Panc1 (cell line): ENCODE data around the gene SLC34A3. TPM values are rescaled to one million over a fixed set of nuclear protein-coding genes. Genes with fewer than 3 reads are reported as not detected.

Experiments
- ATAC-seq: fragments of 200-7000 bp; cut with Tn5 transposase; 2 replicates; pipeline ENCODE4 v1.9.1; 2020; ENCODE audit warnings: mild to moderate bottlenecking, moderate library complexity
- Bru-seq: library from RNA; stranded (reverse); fragments of 400-500 nt; gene quantifications from one replicate; lab custom pipeline; 2021; lab: Mats Ljungman, UMichigan
- BruChase-seq, 2 experiments: library from RNA; stranded (reverse); fragments of 400-500 nt; gene quantifications; one replicate each; lab custom pipeline; 2021; lab: Mats Ljungman, UMichigan
- BruUV-seq: library from RNA; stranded (reverse); fragments of 400-500 nt; replicated peaks from 2 replicates; lab custom pipeline; 2021; lab: Mats Ljungman, UMichigan
- CTCF ChIA-PET: fragments of 300-600 bp; sonication (Branson Sonifier 250); formaldehyde crosslinking; loops from one replicate; lab custom pipeline; 2022; ENCODE audit warnings: antibody characterized with exemption; lab: Charles Lee
- POLR2A ChIA-PET: fragments of 300-600 bp; sonication (Branson Sonifier 250); formaldehyde crosslinking; loops from one replicate; lab custom pipeline; 2022; ENCODE audit warnings: antibody characterized with exemption; lab: Charles Lee
- DNase-seq: peaks from one replicate; pipeline ENCODE4 v3.0.0-alpha.2; 2010; ENCODE audit warnings: low read depth, low spot score
- H3K27ac ChIP-seq: 2 replicates; pipeline ENCODE4 v1.5.1; 2011; ENCODE audit warnings: mild to moderate bottlenecking, low read length, inconsistent platforms
- H3K27me3 ChIP-seq: fragments of 200-500 bp; sonication (Bioruptor generic); 2 replicates; pipeline ENCODE4 v1.6.0; 2014; ENCODE audit warnings: low read length, inconsistent platforms; ENCODE audit not compliant: control insufficient read depth, insufficient read depth
- H3K36me3 ChIP-seq: fragments of 200-500 bp; sonication (Bioruptor generic); 2 replicates; pipeline ENCODE4 v1.5.1; 2014; ENCODE audit warnings: inconsistent platforms, mild to moderate bottlenecking, low read length, moderate library complexity; ENCODE audit not compliant: control insufficient read depth, insufficient read depth
- H3K4me1 ChIP-seq: 2 replicates; pipeline ENCODE4 v1.5.1; 2011; ENCODE audit warnings: inconsistent platforms, mild to moderate bottlenecking, low read length, moderate library complexity; ENCODE audit not compliant: control insufficient read depth, insufficient read depth
- H3K4me3 ChIP-seq, 2 experiments: 2 replicates each; pipeline ENCODE4 v1.5.1; 2011 to 2012; ENCODE audit warnings: low read depth in 2 of 2, low read length in 2 of 2, mild to moderate bottlenecking in 2 of 2, inconsistent platforms in 1 of 2, moderate library complexity in 1 of 2
- H3K9me3 ChIP-seq: fragments of 200-500 bp; sonication (Bioruptor generic); 2 replicates; pipeline ENCODE4 v1.5.1; 2014; ENCODE audit warnings: low read depth, mild to moderate bottlenecking, inconsistent platforms, low read length, moderate library complexity; ENCODE audit not compliant: control insufficient read depth, insufficient read depth
- CTCF ChIP-seq: fragments of 450-650 bp; IDR thresholded peaks from 2 replicates; pipeline ENCODE4 v1.5.1; 2017; ENCODE audit warnings: mild to moderate bottlenecking
- POLR2AphosphoS5 ChIP-seq: IDR thresholded peaks from 2 replicates; pipeline ENCODE4 v1.6.1; 2012; ENCODE audit warnings: mild to moderate bottlenecking, low read depth, low read length, moderate library complexity
- REST ChIP-seq, 2 experiments: IDR thresholded peaks; 2 replicates each; pipeline ENCODE4 v1.6.1; 2011 to 2012; ENCODE audit warnings: low read depth in 2 of 2, control low read depth in 1 of 2, low read length in 1 of 2, mild to moderate bottlenecking in 1 of 2, moderate library complexity in 1 of 2; ENCODE audit not compliant: insufficient read depth in 1 of 2
- SIN3A ChIP-seq: IDR thresholded peaks from 2 replicates; pipeline ENCODE4 v1.6.1; 2012; ENCODE audit warnings: low read depth, mild to moderate bottlenecking, low read length, moderate library complexity, borderline replicate concordance; ENCODE audit not compliant: insufficient read depth
- TCF7L2 ChIP-seq: IDR thresholded peaks from 2 replicates; pipeline ENCODE4 v1.6.1; 2011; ENCODE audit warnings: mild to moderate bottlenecking, low read depth, low read length, inconsistent platforms
- in situ Hi-C: cut with HindIII; loops from 2 replicates; pipeline ENCODE4 v1.10.0; 2016; ENCODE audit warnings: low sequenced_read_pairs, low pct_unique_long_range_greater_than_20kb
- intact Hi-C: fragments of 100-400 bp; cut with micrococcal nuclease; formaldehyde crosslinking; loops from one replicate; pipeline ENCODE4 v1.10.0; 2022; ENCODE audit not compliant: unreplicated experiment
- long read RNA-seq: library from polyadenylated mRNA; unstranded; transcript quantifications from one replicate; pipeline ENCODE4 v2.0.0, GENCODE V29; 2021; ENCODE audit not compliant: unreplicated experiment
- polyA plus RNA-seq: library from polyadenylated mRNA; unstranded; fragments of >200 nt; gene quantifications from one replicate; pipeline ENCODE4 v1.2.1, GENCODE V29; 2012; ENCODE audit warnings: missing spikeins; ENCODE audit not compliant: insufficient read length
- total RNA-seq: library from RNA; stranded (reverse); gene quantifications from one replicate; pipeline ENCODE4 v1.2.1, GENCODE V29; 2021; ENCODE audit not compliant: unreplicated experiment

Gene SLC34A3
- total RNA-seq, result not detected
- polyA plus RNA-seq, result 0.78 TPM
- Bru-seq, nascent RNA, result not detected
- BruChase-seq, experiment 1, labeled RNA remaining after a 2-hour chase, result percentile 18 among the genes with signal in this experiment
- percentile 12 among the genes with signal in this experiment for BruChase-seq, experiment 2, labeled RNA remaining after a 6-hour chase
- long read RNA-seq, partial matches to known transcripts, result 0 of 35 reads
- long read RNA-seq, other reads (novel, unspliced or antisense), result 35 of 35 reads

- no peak for TF ChIP-seq TCF7L2
- TF ChIP-seq CTCF, result no peak
- TF ChIP-seq SIN3A, result no peak
- no peak for TF ChIP-seq POLR2AphosphoS5
- no peak for TF ChIP-seq REST (IDR thresholded peaks at IDR 0.05; ENCODE audit: insufficient read depth in 1 of 2, low read depth in 2 of 2, low read length in 1 of 2)
- no TSS peak for BruUV-seq
- no peak within 1 kb of the TSS for H3K27ac ChIP-seq
- H3K36me3 ChIP-seq, result no peaks in the 10 kb centered on the region
- H3K4me1 ChIP-seq, result peaks cover 4% of the 10 kb centered on the region
- POLR2A ChIA-PET, result no interaction called here
- in situ Hi-C loops (no loop called here), intact Hi-C loops (no loop called here)
- DNase-seq, result no peak
- no peaks in the 10 kb centered on the region for H3K27me3 ChIP-seq
- H3K9me3 ChIP-seq, result no peaks in the 10 kb centered on the region
- no peak within 1 kb of the TSS for H3K4me3 ChIP-seq
- no peak for ATAC-seq
- CTCF ChIA-PET, result no interaction called here
Measured at GRCh38 chr9:137230705-137231371, at the start of gene SLC34A3. TSS of gene SLC34A3 (plus strand) at chr9:137230901. CDS start at chr9:137231703, 802 bp downstream.

GRCh38 chr9:137181680-137182079 lies 49.0 kb upstream of the SLC34A3 start:
- H3K4me1 ChIP-seq, result peaks cover 3% of the 10 kb centered on the region
- intact Hi-C loops, result no loop called here
- in situ Hi-C loops, result no loop called here
- DNase-seq, result no peak
- no peaks in the 10 kb centered on the region for H3K9me3 ChIP-seq
- H3K27me3 ChIP-seq, result no peaks in the 10 kb centered on the region
- H3K27ac ChIP-seq, result no peak overlapping the region
- POLR2A ChIA-PET, result no interaction called here
- BruUV-seq, result no TSS peak
- ATAC-seq, result no peak
- no peaks in the 10 kb centered on the region for H3K36me3 ChIP-seq
- no peak for TF ChIP-seq REST (IDR thresholded peaks at IDR 0.05; ENCODE audit: insufficient read depth in 1 of 2, low read depth in 2 of 2, low read length in 1 of 2)
- TF ChIP-seq POLR2AphosphoS5, result no peak
- TF ChIP-seq SIN3A, result no peak
- no peak for TF ChIP-seq CTCF
- TF ChIP-seq TCF7L2, result no peak
- CTCF ChIA-PET, result interaction anchor here (0.8 kb wide), 1 partner anchor 14 kb away, joined by 4 read pairs; no protein-coding TSS in a partner anchor
- no peak overlapping the region for H3K4me3 ChIP-seq
